GM19397 (cell line): ENCODE results near the gene TMEM39B.
"Not testable (repeated sequence)": the region's sequence is repeated elsewhere in the genome, so short reads cannot be mapped to it uniquely, and the experiment has no call there.

Experiments used
- ATAC-seq: cut with Tn5 transposase; IDR thresholded peaks from one replicate; pipeline ENCODE4 v1.9.1; 2021; ENCODE audit warnings: mild to moderate bottlenecking, moderate library complexity; ENCODE audit not compliant: unreplicated experiment

The TMEM39B gene

GRCh38 chr1:32068957-32069588, 3.7 kb upstream of the TMEM39B start:
- no peak for ATAC-seq

GRCh38 chr1:32071758-32072621, 749 bp upstream of the TMEM39B start:
- no peak for ATAC-seq

GRCh38 chr1:32073299-32074229, 825 bp downstream of the TMEM39B start:
- no peak for ATAC-seq

GRCh38 chr1:32074841-32075240, 2.1 kb downstream of the TMEM39B start:
- no peak for ATAC-seq

- no peak for ATAC-seq
These were observed 4.7 kb downstream of the TMEM39B start for GRCh38 chr1:32077451-32077850.

GRCh38 chr1:32082022-32082421, 9.3 kb downstream of the TMEM39B start:
- ATAC-seq, result no peak

GRCh38 chr1:32086381-32086780, 13.6 kb downstream of the TMEM39B start:
- not testable (repeated sequence) for ATAC-seq

GRCh38 chr1:32091176-32091575, 18.4 kb downstream of the TMEM39B start:
- no peak for ATAC-seq

- no peak for ATAC-seq
These were observed 18.9 kb downstream of the TMEM39B start for GRCh38 chr1:32091591-32091990.

- ATAC-seq, result no peak
These were observed 22.2 kb downstream of the TMEM39B start for GRCh38 chr1:32094746-32095521.

- no peak for ATAC-seq
These were observed 26.7 kb downstream of the TMEM39B start for GRCh38 chr1:32099426-32099825.

- ATAC-seq, result no peak
These were observed 27.6 kb downstream of the TMEM39B start for GRCh38 chr1:32100359-32100758.

- ATAC-seq, result no peak
These were observed 28.3 kb downstream of the TMEM39B start for GRCh38 chr1:32100807-32101708.

- no peak for ATAC-seq
These were observed 31.4 kb downstream of the TMEM39B start for GRCh38 chr1:32104127-32104526.

- no peak for ATAC-seq
These were observed 32.6 kb downstream of the TMEM39B start for GRCh38 chr1:32105338-32105737.

GRCh38 chr1:32106663-32107275, 34.0 kb downstream of the TMEM39B start:
- ATAC-seq, result no peak

GRCh38 chr1:32107742-32108661, 35.3 kb downstream of the TMEM39B start, which contains the start of gene KPNA6:
Gene KPNA6, plus strand, starts transcription at chr1:32108056. Its CDS starts 75 bp downstream, at chr1:32108131.
- ATAC-seq, result no peak
